GM23338 (cell line): ENCODE results near the gene NINJ2. TPM values are rescaled to one million over a fixed set of nuclear protein-coding genes. Genes with fewer than 3 reads are reported as not detected.

Experiments
- ATAC-seq: fragments of 200-7000 bp; cut with Tn5 transposase; 3 replicates; pipeline ENCODE4 v1.9.1; 2020
- DNase-seq: peaks from one replicate; pipeline ENCODE4 v3.0.0-alpha.2; 2015; ENCODE audit warnings: low spot score
- H2AFZ ChIP-seq: fragments of 200-600 bp; sonication (generic); 2 replicates; pipeline ENCODE4 v1.8.0; 2016; ENCODE audit warnings: antibody characterized with exemption, mild to moderate bottlenecking, moderate library complexity
- H3F3A ChIP-seq: fragments of 200-600 bp; sonication (generic); replicated peaks from 2 replicates; pipeline ENCODE4 v1.8.0; 2017; ENCODE audit warnings: antibody characterized with exemption, mixed run types, low read depth
- H3K27ac ChIP-seq: fragments of 200-600 bp; sonication (generic); 2 replicates; pipeline ENCODE4 v1.6.1; 2016; ENCODE audit warnings: low read depth
- H3K27me3 ChIP-seq: fragments of 200-600 bp; sonication (generic); 2 replicates; pipeline ENCODE4 v1.8.0; 2016; ENCODE audit warnings: mild to moderate bottlenecking, mixed run types, moderate library complexity; ENCODE audit not compliant: insufficient read depth
- H3K36me3 ChIP-seq: fragments of 200-600 bp; sonication (generic); 2 replicates; pipeline ENCODE4 v1.8.0; 2016; ENCODE audit warnings: mild to moderate bottlenecking; ENCODE audit not compliant: insufficient read depth
- H3K4me1 ChIP-seq: fragments of 200-600 bp; sonication (generic); 2 replicates; pipeline ENCODE4 v1.8.0; 2016; ENCODE audit warnings: mild to moderate bottlenecking, moderate library complexity; ENCODE audit not compliant: insufficient read depth
- H3K4me2 ChIP-seq: fragments of 200-600 bp; sonication (generic); 2 replicates; pipeline ENCODE4 v1.7.1; 2017; ENCODE audit warnings: mixed run types
- H3K4me3 ChIP-seq: fragments of 200-600 bp; sonication (generic); 2 replicates; pipeline ENCODE4 v1.6.1; 2016; ENCODE audit warnings: mixed run types
- H3K79me2 ChIP-seq: fragments of 200-600 bp; sonication (generic); replicated peaks from 2 replicates; pipeline ENCODE4 v1.8.0; 2017; ENCODE audit warnings: mild to moderate bottlenecking; ENCODE audit not compliant: insufficient read depth
- H3K9me2 ChIP-seq: fragments of 200-600 bp; sonication (generic); 2 replicates; pipeline ENCODE4 v1.8.0; 2017; ENCODE audit not compliant: insufficient read depth
- H4K20me1 ChIP-seq: fragments of 200-600 bp; sonication (generic); replicated peaks from 2 replicates; pipeline ENCODE4 v1.8.0; 2017; ENCODE audit warnings: mild to moderate bottlenecking; ENCODE audit not compliant: insufficient read depth
- H3K27ac Mint-ChIP-seq: 2 replicates; pipeline ENCODE4 v1.8.0; 2020; ENCODE audit warnings: inconsistent platforms, mild to moderate bottlenecking, moderate library complexity, mixed read lengths
- H3K27me3 Mint-ChIP-seq: 3 replicates; pipeline ENCODE4 v1.8.0; 2022; ENCODE audit warnings: low read depth, mild to moderate bottlenecking, moderate library complexity, mixed read lengths, inconsistent platforms; ENCODE audit not compliant: insufficient read depth, poor library complexity
- H3K36me3 Mint-ChIP-seq: 3 replicates; pipeline ENCODE4 v1.8.0; 2021; ENCODE audit warnings: low read depth, mild to moderate bottlenecking, inconsistent platforms, moderate library complexity, mixed read lengths
- H3K4me1 Mint-ChIP-seq: 3 replicates; pipeline ENCODE4 v1.8.0; 2020; ENCODE audit warnings: mild to moderate bottlenecking, inconsistent platforms, mixed read lengths
- H3K4me3 Mint-ChIP-seq: 3 replicates; pipeline ENCODE4 v1.8.0; 2021; ENCODE audit warnings: moderate library complexity, mild to moderate bottlenecking, inconsistent platforms, mixed read lengths
- H3K9me3 Mint-ChIP-seq: 3 replicates; pipeline ENCODE4 v1.8.0; 2020; ENCODE audit warnings: moderate library complexity, mild to moderate bottlenecking, inconsistent platforms, mixed read lengths
- CREB1 ChIP-seq: fragments of 250-450 bp; sonication (Bioruptor Pico); IDR thresholded peaks from 2 replicates; pipeline ENCODE4 v1.5.0; 2020; ENCODE audit warnings: low read depth, mild to moderate bottlenecking, moderate library complexity
- NANOG ChIP-seq: IDR thresholded peaks from 2 replicates; pipeline ENCODE4 v1.6.1; 2016; ENCODE audit warnings: antibody characterized with exemption, borderline replicate concordance
- ZNF114 ChIP-seq: fragments of 250-450 bp; sonication (Bioruptor Pico); IDR thresholded peaks from 2 replicates; pipeline ENCODE4 v1.5.0; 2020; ENCODE audit warnings: mild to moderate bottlenecking, moderate library complexity
- polyA plus RNA-seq: library from polyadenylated mRNA; unstranded; fragments of >200 nt; fragmentation: Nextera tagmentation; extraction: Ambion mirVana; gene quantifications from 2 replicates; pipeline ENCODE4 v1.2.1, GENCODE V29; 2016
- total RNA-seq: library from RNA; depleted of rRNA; stranded (reverse); fragments of >200 nt; shearing (Covaris generic); gene quantifications from 2 replicates; pipeline ENCODE4 v1.2.3, GENCODE V29; 2014
- TF ChIP-seq, protein P1 (sequence below): fragments of 250-450 bp; sonication (Bioruptor Pico); IDR thresholded peaks from 2 replicates; pipeline ENCODE4 v1.5.0; 2020; ENCODE audit warnings: mild to moderate bottlenecking, moderate library complexity
- TF ChIP-seq, protein P2 (sequence below), 2 experiments: fragments of 200-600 bp in 1 of 2; sonication (generic) in 1 of 2; conservative IDR thresholded peaks; 2 replicates each; pipeline versions ENCODE4 v1.5.1 to v1.6.1; 2016 to 2017; ENCODE audit warnings: antibody characterized with exemption in 2 of 2, low read depth in 2 of 2, mild to moderate bottlenecking in 2 of 2, moderate library complexity in 1 of 2
- TF ChIP-seq, protein P3 (sequence below): IDR thresholded peaks from 2 replicates; pipeline ENCODE4 v1.6.1; 2016; ENCODE audit warnings: antibody characterized with exemption

NINJ2 gene
- total and polyA plus RNA-seq, 2 experiments from 2014 or later, result 0.94 to 2.6 TPM

DNA sequence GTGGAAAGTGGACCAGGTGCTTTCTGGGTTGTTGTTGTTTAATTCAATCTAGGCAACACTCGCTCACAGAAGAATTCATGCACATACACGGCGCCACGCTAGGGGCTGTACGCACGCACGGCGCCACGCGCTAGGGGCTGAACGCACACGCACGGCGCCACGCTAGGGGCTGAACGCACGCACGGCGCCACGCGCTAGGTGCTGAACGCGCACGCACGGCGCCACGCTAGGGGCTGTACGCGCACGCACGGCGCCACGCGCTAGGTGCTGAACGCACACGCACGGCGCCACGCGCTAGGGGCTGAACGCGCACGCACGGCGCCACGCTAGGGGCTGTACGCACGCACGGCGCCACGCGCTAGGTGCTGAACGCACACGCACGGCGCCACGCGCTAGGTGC lies 54.3 kb downstream of the NINJ2 start (continued):
- TF ChIP-seq, protein P1, sequence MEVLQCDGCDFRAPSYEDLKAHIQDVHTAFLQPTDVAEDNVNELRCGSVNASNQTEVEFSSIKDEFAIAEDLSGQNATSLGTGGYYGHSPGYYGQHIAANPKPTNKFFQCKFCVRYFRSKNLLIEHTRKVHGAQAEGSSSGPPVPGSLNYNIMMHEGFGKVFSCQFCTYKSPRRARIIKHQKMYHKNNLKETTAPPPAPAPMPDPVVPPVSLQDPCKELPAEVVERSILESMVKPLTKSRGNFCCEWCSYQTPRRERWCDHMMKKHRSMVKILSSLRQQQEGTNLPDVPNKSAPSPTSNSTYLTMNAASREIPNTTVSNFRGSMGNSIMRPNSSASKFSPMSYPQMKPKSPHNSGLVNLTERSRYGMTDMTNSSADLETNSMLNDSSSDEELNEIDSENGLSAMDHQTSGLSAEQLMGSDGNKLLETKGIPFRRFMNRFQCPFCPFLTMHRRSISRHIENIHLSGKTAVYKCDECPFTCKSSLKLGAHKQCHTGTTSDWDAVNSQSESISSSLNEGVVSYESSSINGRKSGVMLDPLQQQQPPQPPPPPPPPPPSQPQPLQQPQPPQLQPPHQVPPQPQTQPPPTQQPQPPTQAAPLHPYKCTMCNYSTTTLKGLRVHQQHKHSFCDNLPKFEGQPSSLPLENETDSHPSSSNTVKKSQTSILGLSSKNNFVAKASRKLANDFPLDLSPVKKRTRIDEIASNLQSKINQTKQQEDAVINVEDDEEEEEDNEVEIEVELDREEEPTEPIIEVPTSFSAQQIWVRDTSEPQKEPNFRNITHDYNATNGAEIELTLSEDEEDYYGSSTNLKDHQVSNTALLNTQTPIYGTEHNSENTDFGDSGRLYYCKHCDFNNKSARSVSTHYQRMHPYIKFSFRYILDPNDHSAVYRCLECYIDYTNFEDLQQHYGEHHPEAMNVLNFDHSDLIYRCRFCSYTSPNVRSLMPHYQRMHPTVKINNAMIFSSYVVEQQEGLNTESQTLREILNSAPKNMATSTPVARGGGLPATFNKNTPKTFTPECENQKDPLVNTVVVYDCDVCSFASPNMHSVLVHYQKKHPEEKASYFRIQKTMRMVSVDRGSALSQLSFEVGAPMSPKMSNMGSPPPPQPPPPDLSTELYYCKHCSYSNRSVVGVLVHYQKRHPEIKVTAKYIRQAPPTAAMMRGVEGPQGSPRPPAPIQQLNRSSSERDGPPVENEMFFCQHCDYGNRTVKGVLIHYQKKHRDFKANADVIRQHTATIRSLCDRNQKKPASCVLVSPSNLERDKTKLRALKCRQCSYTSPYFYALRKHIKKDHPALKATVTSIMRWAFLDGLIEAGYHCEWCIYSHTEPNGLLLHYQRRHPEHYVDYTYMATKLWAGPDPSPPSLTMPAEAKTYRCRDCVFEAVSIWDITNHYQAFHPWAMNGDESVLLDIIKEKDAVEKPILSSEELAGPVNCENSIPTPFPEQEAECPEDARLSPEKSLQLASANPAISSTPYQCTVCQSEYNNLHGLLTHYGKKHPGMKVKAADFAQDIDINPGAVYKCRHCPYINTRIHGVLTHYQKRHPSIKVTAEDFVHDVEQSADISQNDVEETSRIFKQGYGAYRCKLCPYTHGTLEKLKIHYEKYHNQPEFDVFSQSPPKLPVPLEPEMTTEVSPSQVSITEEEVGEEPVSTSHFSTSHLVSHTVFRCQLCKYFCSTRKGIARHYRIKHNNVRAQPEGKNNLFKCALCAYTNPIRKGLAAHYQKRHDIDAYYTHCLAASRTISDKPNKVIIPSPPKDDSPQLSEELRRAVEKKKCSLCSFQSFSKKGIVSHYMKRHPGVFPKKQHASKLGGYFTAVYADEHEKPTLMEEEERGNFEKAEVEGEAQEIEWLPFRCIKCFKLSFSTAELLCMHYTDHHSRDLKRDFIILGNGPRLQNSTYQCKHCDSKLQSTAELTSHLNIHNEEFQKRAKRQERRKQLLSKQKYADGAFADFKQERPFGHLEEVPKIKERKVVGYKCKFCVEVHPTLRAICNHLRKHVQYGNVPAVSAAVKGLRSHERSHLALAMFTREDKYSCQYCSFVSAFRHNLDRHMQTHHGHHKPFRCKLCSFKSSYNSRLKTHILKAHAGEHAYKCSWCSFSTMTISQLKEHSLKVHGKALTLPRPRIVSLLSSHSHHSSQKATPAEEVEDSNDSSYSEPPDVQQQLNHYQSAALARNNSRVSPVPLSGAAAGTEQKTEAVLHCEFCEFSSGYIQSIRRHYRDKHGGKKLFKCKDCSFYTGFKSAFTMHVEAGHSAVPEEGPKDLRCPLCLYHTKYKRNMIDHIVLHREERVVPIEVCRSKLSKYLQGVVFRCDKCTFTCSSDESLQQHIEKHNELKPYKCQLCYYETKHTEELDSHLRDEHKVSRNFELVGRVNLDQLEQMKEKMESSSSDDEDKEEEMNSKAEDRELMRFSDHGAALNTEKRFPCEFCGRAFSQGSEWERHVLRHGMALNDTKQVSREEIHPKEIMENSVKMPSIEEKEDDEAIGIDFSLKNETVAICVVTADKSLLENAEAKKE (CRISPR knock-in tag), result no peak
- TF ChIP-seq, protein P2, sequence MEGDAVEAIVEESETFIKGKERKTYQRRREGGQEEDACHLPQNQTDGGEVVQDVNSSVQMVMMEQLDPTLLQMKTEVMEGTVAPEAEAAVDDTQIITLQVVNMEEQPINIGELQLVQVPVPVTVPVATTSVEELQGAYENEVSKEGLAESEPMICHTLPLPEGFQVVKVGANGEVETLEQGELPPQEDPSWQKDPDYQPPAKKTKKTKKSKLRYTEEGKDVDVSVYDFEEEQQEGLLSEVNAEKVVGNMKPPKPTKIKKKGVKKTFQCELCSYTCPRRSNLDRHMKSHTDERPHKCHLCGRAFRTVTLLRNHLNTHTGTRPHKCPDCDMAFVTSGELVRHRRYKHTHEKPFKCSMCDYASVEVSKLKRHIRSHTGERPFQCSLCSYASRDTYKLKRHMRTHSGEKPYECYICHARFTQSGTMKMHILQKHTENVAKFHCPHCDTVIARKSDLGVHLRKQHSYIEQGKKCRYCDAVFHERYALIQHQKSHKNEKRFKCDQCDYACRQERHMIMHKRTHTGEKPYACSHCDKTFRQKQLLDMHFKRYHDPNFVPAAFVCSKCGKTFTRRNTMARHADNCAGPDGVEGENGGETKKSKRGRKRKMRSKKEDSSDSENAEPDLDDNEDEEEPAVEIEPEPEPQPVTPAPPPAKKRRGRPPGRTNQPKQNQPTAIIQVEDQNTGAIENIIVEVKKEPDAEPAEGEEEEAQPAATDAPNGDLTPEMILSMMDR (conservative IDR thresholded peaks at IDR 0.05; ENCODE audit: low read depth in 2 of 2), result no peak
- TF ChIP-seq CREB1 (no peak), NANOG (no peak)
- TF ChIP-seq, protein P3, sequence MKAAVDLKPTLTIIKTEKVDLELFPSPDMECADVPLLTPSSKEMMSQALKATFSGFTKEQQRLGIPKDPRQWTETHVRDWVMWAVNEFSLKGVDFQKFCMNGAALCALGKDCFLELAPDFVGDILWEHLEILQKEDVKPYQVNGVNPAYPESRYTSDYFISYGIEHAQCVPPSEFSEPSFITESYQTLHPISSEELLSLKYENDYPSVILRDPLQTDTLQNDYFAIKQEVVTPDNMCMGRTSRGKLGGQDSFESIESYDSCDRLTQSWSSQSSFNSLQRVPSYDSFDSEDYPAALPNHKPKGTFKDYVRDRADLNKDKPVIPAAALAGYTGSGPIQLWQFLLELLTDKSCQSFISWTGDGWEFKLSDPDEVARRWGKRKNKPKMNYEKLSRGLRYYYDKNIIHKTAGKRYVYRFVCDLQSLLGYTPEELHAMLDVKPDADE, result no peak

DNA sequence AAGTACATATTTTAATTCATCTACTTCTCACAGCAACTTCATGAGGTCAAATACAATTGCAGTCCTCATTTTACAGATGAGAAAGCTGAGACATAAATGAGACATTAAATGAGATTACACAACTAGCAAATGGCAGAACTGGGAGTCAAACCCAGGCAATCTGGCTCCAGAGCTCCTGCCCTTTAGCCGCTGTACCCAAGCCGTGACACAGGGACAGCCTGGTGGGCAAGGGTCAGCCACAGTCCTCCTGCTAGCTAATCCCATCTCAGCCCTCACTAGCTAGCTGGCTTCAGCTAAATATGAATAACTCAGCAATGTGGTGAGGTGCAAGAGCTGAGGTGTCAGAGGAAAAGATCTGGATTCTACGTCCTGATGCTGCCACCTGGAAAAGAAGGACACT lies 54.8 kb downstream of the NINJ2 start:
- Histone ChIP-seq H3K9me2 (no peaks in the 10 kb centered on the region), H3K79me2 (no peaks in the 10 kb centered on the region), H3K27ac (0 out of 2 replicates have a peak overlapping the region, but pooled peaks have one; percentile 32), H3F3A (no peaks in the 10 kb centered on the region), H3K4me3 (no peak overlapping the region), H3K4me1 (no peaks in the 10 kb centered on the region), H3K27me3 (no peaks in the 10 kb centered on the region), H3K4me2 (no peak overlapping the region), H2AFZ (no peak overlapping the region), H4K20me1 (no peaks in the 10 kb centered on the region), H3K36me3 (no peaks in the 10 kb centered on the region)
- DNase-seq, result no peak
- ATAC-seq, result no peak
- no peaks in the 10 kb centered on the region for H3K9me3 Mint-ChIP-seq
- peaks cover 2% of the 10 kb centered on the region for H3K27me3 Mint-ChIP-seq
- TF ChIP-seq ZNF114, result no peak
- no peak overlapping the region for H3K27ac Mint-ChIP-seq
- H3K4me1 Mint-ChIP-seq, result peaks cover 8% of the 10 kb centered on the region
- no peaks in the 10 kb centered on the region for H3K36me3 Mint-ChIP-seq
- no peak overlapping the region for H3K4me3 Mint-ChIP-seq
